HEK293 (cell line): ENCODE measurements around the gene FASTKD3.
A peak's percentile ranks its signal among the peaks of the same experiment; 100 is the strongest.

Source experiments
- CTCF ChIA-PET: fragments of 350-600 bp; formaldehyde crosslinking; extraction: SDS; loops from one replicate; lab custom pipeline; 2021; ENCODE audit warnings: antibody characterized with exemption; lab: Yijun Ruan, JAX
- POLR2A ChIA-PET: fragments of 300-600 bp; formaldehyde crosslinking; extraction: SDS; loops from one replicate; lab custom pipeline; 2020; ENCODE audit warnings: antibody characterized with exemption, inconsistent platforms; lab: Yijun Ruan, JAX
- H3K27ac ChIP-seq: fragments of 200-500 bp; sonication (Bioruptor generic); 2 replicates; pipeline ENCODE4 v1.5.1; 2014; ENCODE audit warnings: low read depth, low read length, control low read depth, inconsistent platforms; ENCODE audit errors: extremely low read depth
- H3K36me3 ChIP-seq, 2 experiments: fragments of 200-500 bp in 1 of 2; sonication (Bioruptor generic) in 1 of 2; 1 replicate in 1 of 2; 2 replicates in 1 of 2; pipeline ENCODE4 v1.5.1; 2014 to 2017; ENCODE audit warnings: inconsistent platforms in 2 of 2, low read length in 2 of 2; ENCODE audit not compliant: control insufficient read depth in 2 of 2, insufficient read depth in 1 of 2
- H3K4me1 ChIP-seq: fragments of 200-500 bp; sonication (Bioruptor generic); 2 replicates; pipeline ENCODE4 v1.5.1; 2014; ENCODE audit warnings: mild to moderate bottlenecking, low read length, inconsistent platforms; ENCODE audit not compliant: control insufficient read depth, insufficient read depth
- H3K4me3 ChIP-seq: 2 replicates; pipeline ENCODE4 v1.5.1; 2011; ENCODE audit warnings: low read depth, mild to moderate bottlenecking, control low read depth, low read length, moderate library complexity
- H3K9me3 ChIP-seq: fragments of 200-500 bp; sonication (Bioruptor generic); 2 replicates; pipeline ENCODE4 v1.5.1; 2014; ENCODE audit warnings: low read depth, low read length, inconsistent platforms; ENCODE audit not compliant: control insufficient read depth, insufficient read depth
- BCL11B ChIP-seq: fragments of 450-650 bp; formaldehyde crosslinking; IDR thresholded peaks from 2 replicates; pipeline ENCODE4 v1.5.1; 2016; ENCODE audit warnings: low read depth, missing biosample characterization, missing genetic modification characterization
- HOXA7 ChIP-seq: sonication (generic); formaldehyde crosslinking; IDR thresholded peaks from 2 replicates; pipeline ENCODE4 v1.8.1; 2022; ENCODE audit warnings: missing genetic modification reagents, borderline replicate concordance
- HOXC10 ChIP-seq: sonication (generic); formaldehyde crosslinking; IDR thresholded peaks from 2 replicates; pipeline ENCODE4 v1.8.1; 2023; ENCODE audit warnings: mild to moderate bottlenecking, missing genetic modification reagents
- KLF9 ChIP-seq: fragments of 450-650 bp; formaldehyde crosslinking; IDR thresholded peaks from 2 replicates; pipeline ENCODE4 v1.5.1; 2016; ENCODE audit warnings: missing biosample characterization, missing genetic modification characterization, low read depth
- OSR2 ChIP-seq: fragments of 450-650 bp; formaldehyde crosslinking; IDR thresholded peaks from 2 replicates; pipeline ENCODE4 v1.5.1; 2016; ENCODE audit warnings: missing biosample characterization, missing genetic modification characterization
- OVOL3 ChIP-seq: fragments of 450-650 bp; formaldehyde crosslinking; IDR thresholded peaks from 2 replicates; pipeline ENCODE4 v1.5.1; 2016; ENCODE audit warnings: missing biosample characterization, missing genetic modification characterization
- PRDM10 ChIP-seq: fragments of 450-650 bp; formaldehyde crosslinking; IDR thresholded peaks from 2 replicates; pipeline ENCODE4 v1.5.1; 2016; ENCODE audit warnings: missing biosample characterization, missing genetic modification characterization
- SCRT2 ChIP-seq: fragments of 450-650 bp; formaldehyde crosslinking; IDR thresholded peaks from 2 replicates; pipeline ENCODE4 v1.5.1; 2016; ENCODE audit warnings: missing biosample characterization, missing genetic modification characterization
- WT1 ChIP-seq: fragments of 450-650 bp; formaldehyde crosslinking; IDR thresholded peaks from 2 replicates; pipeline ENCODE4 v1.5.1; 2016; ENCODE audit warnings: missing biosample characterization, missing genetic modification characterization
- ZEB2 ChIP-seq: fragments of 450-650 bp; formaldehyde crosslinking; IDR thresholded peaks from 2 replicates; pipeline ENCODE4 v1.5.1; 2016; ENCODE audit warnings: missing biosample characterization, missing genetic modification characterization
- ZFP41 ChIP-seq: fragments of 450-650 bp; formaldehyde crosslinking; IDR thresholded peaks from 2 replicates; pipeline ENCODE4 v1.5.1; 2016; ENCODE audit warnings: missing biosample characterization, missing genetic modification characterization, borderline replicate concordance
- ZNF169 ChIP-seq: fragments of 450-650 bp; formaldehyde crosslinking; IDR thresholded peaks from 2 replicates; pipeline ENCODE4 v1.5.1; 2016; ENCODE audit warnings: missing biosample characterization, missing genetic modification characterization
- ZNF174 ChIP-seq: fragments of 450-650 bp; formaldehyde crosslinking; IDR thresholded peaks from 2 replicates; pipeline ENCODE4 v1.5.0; 2017; ENCODE audit warnings: missing biosample characterization, mild to moderate bottlenecking, missing genetic modification characterization
- ZNF214 ChIP-seq: fragments of 450-650 bp; formaldehyde crosslinking; IDR thresholded peaks from 2 replicates; pipeline ENCODE4 v1.5.1; 2017; ENCODE audit warnings: missing biosample characterization, mild to moderate bottlenecking, missing genetic modification characterization, borderline replicate concordance
- ZNF266 ChIP-seq: fragments of 450-650 bp; formaldehyde crosslinking; IDR thresholded peaks from 2 replicates; pipeline ENCODE4 v1.5.1; 2016; ENCODE audit warnings: missing biosample characterization, missing genetic modification characterization, low read depth
- ZNF324 ChIP-seq: fragments of 450-650 bp; formaldehyde crosslinking; IDR thresholded peaks from 2 replicates; pipeline ENCODE4 v1.5.1; 2016; ENCODE audit warnings: missing biosample characterization, missing genetic modification characterization
- ZNF335 ChIP-seq: fragments of 450-650 bp; formaldehyde crosslinking; conservative IDR thresholded peaks from 2 replicates; pipeline ENCODE4 v1.5.1; 2016; ENCODE audit warnings: missing biosample characterization, missing genetic modification characterization
- ZNF433 ChIP-seq: fragments of 450-650 bp; formaldehyde crosslinking; IDR thresholded peaks from 2 replicates; pipeline ENCODE4 v1.5.1; 2016; ENCODE audit warnings: missing biosample characterization, missing genetic modification characterization, low read depth
- ZNF521 ChIP-seq: fragments of 450-650 bp; formaldehyde crosslinking; IDR thresholded peaks from 2 replicates; pipeline ENCODE4 v1.5.1; 2017; ENCODE audit warnings: missing biosample characterization, mild to moderate bottlenecking, missing genetic modification characterization
- ZNF548 ChIP-seq: fragments of 450-650 bp; formaldehyde crosslinking; IDR thresholded peaks from 2 replicates; pipeline ENCODE4 v1.5.1; 2016; ENCODE audit warnings: missing biosample characterization, missing genetic modification characterization
- ZNF560 ChIP-seq: fragments of 450-650 bp; formaldehyde crosslinking; IDR thresholded peaks from 2 replicates; pipeline ENCODE4 v1.5.1; 2017; ENCODE audit warnings: missing biosample characterization, missing genetic modification characterization, borderline replicate concordance
- ZNF621 ChIP-seq: fragments of 450-650 bp; formaldehyde crosslinking; IDR thresholded peaks from 2 replicates; pipeline ENCODE4 v1.5.1; 2017; ENCODE audit warnings: missing biosample characterization, missing genetic modification characterization
- ZNF747 ChIP-seq: fragments of 450-650 bp; formaldehyde crosslinking; IDR thresholded peaks from 2 replicates; pipeline ENCODE4 v1.5.1; 2016; ENCODE audit warnings: missing biosample characterization, missing genetic modification characterization
- ZNF776 ChIP-seq: fragments of 450-650 bp; formaldehyde crosslinking; IDR thresholded peaks from 2 replicates; pipeline ENCODE4 v1.5.0; 2017; ENCODE audit warnings: missing biosample characterization, missing genetic modification characterization, borderline replicate concordance
- TF ChIP-seq, protein P1 (sequence below): fragments of 450-650 bp; formaldehyde crosslinking; IDR thresholded peaks from 2 replicates; pipeline ENCODE4 v1.5.1; 2017; ENCODE audit warnings: missing biosample characterization, mild to moderate bottlenecking, missing genetic modification characterization, moderate library complexity

The FASTKD3 gene

GRCh38 chr5:7907612-7908011, 38.8 kb upstream of the FASTKD3 start (continued):
- TF ChIP-seq ZNF324 (tag by site-specific recombination) (no peak), ZNF174 (tag by site-specific recombination) (no peak), WT1 (tag by site-specific recombination) (no peak)
- TF ChIP-seq, all 188 proteins: peak for 0

GRCh38 chr5:7904170-7904569, 35.3 kb upstream of the FASTKD3 start:
- H3K27ac ChIP-seq: no peak overlapping the region
- no peaks in the 10 kb centered on the region for H3K4me1 ChIP-seq
- ChIA-PET POLR2A (no interaction called here), CTCF (interaction anchor here (0.6 to 1.8 kb wide), 7 partner anchors 17 to 876 kb away, joined by 3 to 7 read pairs (median 3); no protein-coding TSS in a partner anchor)
- H3K4me3 ChIP-seq: no peak overlapping the region
- H3K9me3 ChIP-seq: no peaks in the 10 kb centered on the region; the same call in 1 of the 2 replicates
- no peak for TF ChIP-seq KLF9 (tag by site-specific recombination)
- TF ChIP-seq PRDM10 (tag by site-specific recombination): peak; percentile 74
- no peak for TF ChIP-seq ZNF433 (tag by site-specific recombination)
- no peak for TF ChIP-seq ZNF548 (tag by site-specific recombination)
- H3K36me3 ChIP-seq: peaks cover 32 to 50% of the 10 kb centered on the region in 2 experiments

DNA sequence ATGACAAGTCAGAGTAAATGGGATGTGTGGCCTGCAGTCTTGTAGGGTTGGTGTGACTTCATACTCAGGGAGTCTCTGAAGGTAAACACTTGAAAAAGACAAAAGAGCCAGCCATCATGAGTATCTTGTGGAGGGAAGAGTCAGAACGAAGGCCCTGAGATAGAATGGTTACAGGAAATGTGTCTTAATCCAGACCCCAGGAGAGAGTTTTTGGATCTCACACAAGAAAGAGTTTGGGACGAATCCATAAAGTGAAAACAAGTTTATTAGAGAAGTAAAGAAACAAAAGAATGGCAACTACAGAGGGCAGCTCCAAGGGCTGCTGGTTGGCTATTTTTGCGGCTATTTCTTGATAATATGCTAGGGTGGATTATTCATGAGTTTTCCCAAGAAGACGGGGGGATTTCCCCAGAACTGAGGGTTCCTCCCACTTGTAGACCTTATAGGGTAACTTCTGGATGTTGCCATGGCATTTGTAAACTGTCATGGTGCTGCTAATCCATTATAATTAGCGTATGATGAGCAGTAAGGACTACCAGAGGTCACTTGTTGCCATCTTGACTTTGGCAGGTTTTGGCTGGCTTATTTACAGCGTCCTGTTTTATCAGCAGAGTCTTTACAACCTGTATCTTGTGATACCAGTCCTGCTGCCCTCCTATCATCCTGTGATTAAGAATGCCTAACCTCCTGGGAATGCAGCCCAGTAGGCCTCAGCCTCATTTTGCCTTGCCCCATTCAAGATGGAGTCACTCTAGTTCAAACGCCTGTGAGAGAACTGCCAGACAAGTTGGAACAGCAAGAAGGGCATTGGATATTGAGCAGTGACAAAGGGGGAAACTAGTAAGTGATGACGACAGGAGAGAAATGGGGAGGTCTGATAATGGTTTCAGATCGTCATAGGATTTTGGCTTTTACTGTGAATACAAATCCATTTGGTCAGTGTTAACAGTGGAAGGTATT, 34.1 kb upstream of the FASTKD3 start:
- no peaks in the 10 kb centered on the region for H3K4me1 ChIP-seq
- H3K27ac ChIP-seq: no peak overlapping the region
- TF ChIP-seq SCRT2 (tag by site-specific recombination) (0 out of 2 replicates have a peak, but pooled peaks have one; percentile 21), ZFP41 (no peak)
- ChIA-PET POLR2A (no interaction called here), CTCF (interaction anchor here (0.7 to 1.8 kb wide), 3 partner anchors 25 to 875 kb away, joined by 3 to 4 read pairs (median 3); no protein-coding TSS in a partner anchor)
- H3K9me3 ChIP-seq: no peaks in the 10 kb centered on the region; the same call in 1 of the 2 replicates
- peaks cover 33 to 57% of the 10 kb centered on the region in 2 experiments for H3K36me3 ChIP-seq
- H3K4me3 ChIP-seq: no peak overlapping the region

GRCh38 chr5:7902201-7902600, 33.4 kb upstream of the FASTKD3 start:
- Histone ChIP-seq H3K9me3 (no peaks in the 10 kb centered on the region; the same call in 1 of the 2 replicates), H3K36me3 (peaks cover 40 to 64% of the 10 kb centered on the region in 2 experiments), H3K27ac (no peak overlapping the region), H3K4me3 (no peak overlapping the region), H3K4me1 (no peaks in the 10 kb centered on the region)
- ChIA-PET CTCF (interaction anchor here (0.8 kb wide), 1 partner anchor 312 kb away, joined by 3 read pairs; no protein-coding TSS in a partner anchor), POLR2A (no interaction called here)
- TF ChIP-seq HOXC10 (CRISPR knock-in tag) (no peak), ZNF214 (tag by site-specific recombination) (no peak), ZNF335 (tag by site-specific recombination) (no peak), ZNF266 (tag by site-specific recombination) (no peak), ZNF747 (tag by site-specific recombination) (no peak), OSR2 (tag by site-specific recombination) (no peak), ZNF560 (no peak), ZEB2 (tag by site-specific recombination) (no peak), OVOL3 (tag by site-specific recombination) (no peak), ZNF521 (no peak), ZNF776 (tag by site-specific recombination) (no peak), ZNF169 (no peak), BCL11B (tag by site-specific recombination) (no peak), ZNF621 (tag by site-specific recombination) (no peak), HOXA7 (no peak)
- TF ChIP-seq, protein P1, sequence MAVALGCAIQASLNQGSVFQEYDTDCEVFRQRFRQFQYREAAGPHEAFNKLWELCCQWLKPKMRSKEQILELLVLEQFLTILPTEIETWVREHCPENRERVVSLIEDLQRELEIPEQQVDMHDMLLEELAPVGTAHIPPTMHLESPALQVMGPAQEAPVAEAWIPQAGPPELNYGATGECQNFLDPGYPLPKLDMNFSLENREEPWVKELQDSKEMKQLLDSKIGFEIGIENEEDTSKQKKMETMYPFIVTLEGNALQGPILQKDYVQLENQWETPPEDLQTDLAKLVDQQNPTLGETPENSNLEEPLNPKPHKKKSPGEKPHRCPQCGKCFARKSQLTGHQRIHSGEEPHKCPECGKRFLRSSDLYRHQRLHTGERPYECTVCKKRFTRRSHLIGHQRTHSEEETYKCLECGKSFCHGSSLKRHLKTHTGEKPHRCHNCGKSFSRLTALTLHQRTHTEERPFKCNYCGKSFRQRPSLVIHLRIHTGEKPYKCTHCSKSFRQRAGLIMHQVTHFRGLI: no peak
